ENCODE results near the gene MUC5AC.
"Not testable (repeated sequence)": the region's sequence is repeated elsewhere in the genome, so short reads cannot be mapped to it uniquely, and the experiment has no call there.

Gene MUC5AC

DNA sequence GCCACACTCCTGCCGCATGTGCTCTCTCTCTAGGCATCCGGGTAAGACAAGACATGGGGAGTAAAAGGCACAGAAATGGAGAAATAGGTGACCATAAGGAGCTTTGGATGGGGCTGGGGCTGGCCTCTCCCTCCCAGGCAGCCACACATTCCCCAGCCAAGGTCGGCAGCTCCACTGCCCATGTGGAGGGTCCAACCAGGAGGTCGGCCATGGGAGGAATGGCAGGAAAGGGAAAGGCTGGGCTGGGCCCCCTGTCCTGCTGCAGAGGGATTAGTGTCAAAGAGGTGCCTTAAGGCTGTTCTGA lies 460 bp upstream of the MUC5AC start:
- no peaks in the 10 kb centered on the region for H3K9me3 ChIP-seq
- H3K4me3 ChIP-seq (ENCODE audit: low read depth in 1 of 2, low read length in 1 of 2) = no peak overlapping the region
- H3K27ac ChIP-seq = no peak overlapping the region
- TF ChIP-seq, protein P1, sequence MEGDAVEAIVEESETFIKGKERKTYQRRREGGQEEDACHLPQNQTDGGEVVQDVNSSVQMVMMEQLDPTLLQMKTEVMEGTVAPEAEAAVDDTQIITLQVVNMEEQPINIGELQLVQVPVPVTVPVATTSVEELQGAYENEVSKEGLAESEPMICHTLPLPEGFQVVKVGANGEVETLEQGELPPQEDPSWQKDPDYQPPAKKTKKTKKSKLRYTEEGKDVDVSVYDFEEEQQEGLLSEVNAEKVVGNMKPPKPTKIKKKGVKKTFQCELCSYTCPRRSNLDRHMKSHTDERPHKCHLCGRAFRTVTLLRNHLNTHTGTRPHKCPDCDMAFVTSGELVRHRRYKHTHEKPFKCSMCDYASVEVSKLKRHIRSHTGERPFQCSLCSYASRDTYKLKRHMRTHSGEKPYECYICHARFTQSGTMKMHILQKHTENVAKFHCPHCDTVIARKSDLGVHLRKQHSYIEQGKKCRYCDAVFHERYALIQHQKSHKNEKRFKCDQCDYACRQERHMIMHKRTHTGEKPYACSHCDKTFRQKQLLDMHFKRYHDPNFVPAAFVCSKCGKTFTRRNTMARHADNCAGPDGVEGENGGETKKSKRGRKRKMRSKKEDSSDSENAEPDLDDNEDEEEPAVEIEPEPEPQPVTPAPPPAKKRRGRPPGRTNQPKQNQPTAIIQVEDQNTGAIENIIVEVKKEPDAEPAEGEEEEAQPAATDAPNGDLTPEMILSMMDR (IDR thresholded peaks at IDR 0.05) = no peak
- H3K4me1 ChIP-seq (ENCODE audit: control insufficient read depth in 1 of 2, insufficient read depth in 1 of 2, low read depth in 1 of 2, low read length in 1 of 2) = peaks cover 0 to 2% of the 10 kb centered on the region in 2 experiments
- no peaks in the 10 kb centered on the region for H3K36me3 ChIP-seq
- H3K27me3 ChIP-seq = peaks cover 12% of the 10 kb centered on the region

DNA sequence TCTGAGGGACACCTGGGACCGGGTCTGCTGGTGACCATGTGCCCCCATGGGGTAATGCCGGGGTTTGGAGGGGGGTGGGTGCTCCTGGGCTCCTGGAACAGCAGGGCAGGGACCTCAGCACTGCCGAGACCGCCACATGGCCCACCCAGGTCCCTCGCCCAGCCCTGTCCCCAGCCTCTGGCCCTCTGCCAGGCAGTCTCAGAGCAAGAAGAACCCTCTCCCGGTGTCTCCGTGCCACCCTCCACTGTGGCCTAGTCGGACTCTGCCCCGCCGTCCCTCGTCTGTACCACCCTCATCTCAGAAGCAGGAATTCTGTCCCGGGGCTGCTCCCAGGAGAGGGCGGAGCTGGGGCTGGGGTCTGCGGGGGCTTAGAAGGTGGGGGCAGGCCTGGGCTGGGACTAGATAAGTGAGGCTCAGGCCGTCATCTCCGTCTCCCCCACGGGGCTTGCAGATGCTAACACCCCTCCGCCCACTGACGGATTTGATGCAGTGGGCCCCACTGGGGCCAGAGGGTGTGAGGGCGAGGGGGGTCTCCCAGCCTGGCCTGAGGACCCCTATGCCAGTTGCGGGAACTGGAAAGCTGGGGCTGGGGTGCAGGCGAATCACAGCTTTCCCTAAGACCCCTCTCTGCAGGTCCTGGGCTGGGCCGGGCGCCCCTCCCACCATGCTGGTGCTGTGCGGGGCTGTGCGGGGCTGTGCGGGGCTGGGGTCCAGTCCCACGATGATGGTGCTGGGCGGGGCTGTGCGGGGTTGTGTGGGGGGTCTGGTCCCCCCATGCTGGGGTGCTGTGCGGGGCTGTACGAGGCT lies 1.1 kb downstream of the MUC5AC start:
- no peaks in the 10 kb centered on the region for H3K27me3 ChIP-seq
- TF ChIP-seq, protein P1 (IDR thresholded peaks at IDR 0.05) = no peak
- H3K27ac ChIP-seq = no peak overlapping the region
- no peak overlapping the region for H3K4me3 ChIP-seq (ENCODE audit: low read depth in 1 of 2, low read length in 1 of 2)
- H3K4me1 ChIP-seq (ENCODE audit: control insufficient read depth in 1 of 2, insufficient read depth in 1 of 2, low read depth in 1 of 2, low read length in 1 of 2) = no peaks in the 10 kb centered on the region
- H3K36me3 ChIP-seq = no peaks in the 10 kb centered on the region
- no peaks in the 10 kb centered on the region for H3K9me3 ChIP-seq

DNA sequence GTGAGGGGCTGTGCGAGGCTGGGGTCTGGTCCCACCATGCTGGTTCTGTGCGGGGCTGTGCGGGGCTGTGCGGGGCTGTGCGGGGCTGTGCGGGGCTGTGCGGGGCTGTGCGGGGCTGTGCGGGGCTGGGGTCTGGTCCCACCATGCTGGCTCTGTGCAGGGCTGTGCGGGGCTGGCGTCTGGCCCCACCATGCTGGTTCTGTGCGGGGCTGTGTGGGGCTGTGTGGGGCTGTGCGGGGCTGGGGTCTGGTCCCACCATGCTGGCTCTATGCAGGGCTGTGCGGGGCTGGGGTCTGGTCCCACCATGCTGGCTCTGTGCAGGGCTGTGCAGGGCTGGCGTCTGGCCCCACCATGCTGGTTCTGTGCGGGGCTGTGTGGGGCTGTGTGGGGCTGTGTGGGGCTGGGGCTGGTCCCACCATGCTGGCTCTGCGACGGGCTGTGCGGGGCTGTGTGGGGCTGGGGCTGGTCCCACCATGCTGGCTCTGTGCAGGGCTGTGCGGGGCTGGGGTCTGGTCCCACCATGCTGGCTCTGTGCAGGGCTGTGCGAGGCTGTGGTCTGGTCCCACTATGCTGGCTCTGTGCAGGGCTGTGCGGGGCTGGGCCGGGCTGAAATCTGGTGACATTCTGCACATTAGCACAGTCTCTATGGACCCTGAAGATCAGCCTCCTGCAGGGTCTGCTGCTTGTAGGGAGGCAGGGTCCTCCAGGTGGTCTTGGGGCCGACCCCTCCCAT lies 1.9 kb downstream of the MUC5AC start:
- H3K4me1 ChIP-seq (ENCODE audit: control insufficient read depth in 1 of 2, insufficient read depth in 1 of 2, low read depth in 1 of 2, low read length in 1 of 2); H3K27ac ChIP-seq; H3K27me3 ChIP-seq; H3K36me3 ChIP-seq; H3K9me3 ChIP-seq; H3K4me3 ChIP-seq (ENCODE audit: low read depth in 1 of 2, low read length in 1 of 2): not testable (repeated sequence)

DNA sequence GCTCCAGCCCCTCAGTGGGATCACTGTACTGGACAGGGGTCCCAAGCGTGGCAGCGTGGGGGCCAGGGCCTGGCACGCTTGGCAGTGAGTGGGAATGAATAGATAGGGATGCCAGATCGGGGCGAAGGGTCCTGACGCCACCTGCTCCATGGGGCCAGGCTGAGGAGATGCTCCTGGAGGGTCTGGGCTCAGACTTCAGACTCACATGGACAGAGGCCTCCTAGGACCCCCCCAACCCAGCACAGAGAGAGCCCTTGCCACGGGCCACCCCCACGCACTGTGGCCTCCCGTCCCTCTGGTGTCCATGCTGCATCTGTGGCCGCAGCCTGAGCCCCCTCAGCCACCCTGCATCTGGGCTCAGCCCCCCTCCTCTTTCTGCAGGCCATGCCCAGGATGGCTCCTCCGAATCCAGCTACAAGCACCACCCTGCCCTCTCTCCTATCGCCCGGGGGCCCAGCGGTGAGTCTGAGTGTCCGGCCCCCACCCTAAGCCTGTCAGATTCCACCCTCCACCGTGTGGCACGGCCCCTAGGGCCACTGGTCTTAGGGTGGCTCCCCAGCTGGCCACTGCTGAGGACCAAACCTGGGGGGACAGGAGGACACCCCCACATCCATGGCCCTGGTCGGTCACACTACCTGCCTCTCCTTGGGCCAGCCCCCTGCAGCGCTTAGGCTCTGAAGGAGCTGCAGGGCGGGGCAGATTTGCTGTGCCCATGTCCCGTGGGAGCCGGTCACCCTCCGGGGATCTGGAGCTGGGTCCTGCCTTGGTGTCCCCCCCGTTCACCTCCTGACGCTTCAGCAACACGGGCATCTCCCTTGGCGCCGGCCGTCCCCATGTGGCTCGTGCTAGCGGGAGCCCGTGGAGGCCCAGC lies 2.7 kb downstream of the MUC5AC start:
- H3K27me3 ChIP-seq = no peaks in the 10 kb centered on the region
- no peaks in the 10 kb centered on the region for H3K9me3 ChIP-seq
- no peaks in the 10 kb centered on the region for H3K36me3 ChIP-seq
- TF ChIP-seq, protein P1 (IDR thresholded peaks at IDR 0.05) = no peak
- H3K4me1 ChIP-seq (ENCODE audit: control insufficient read depth in 1 of 2, insufficient read depth in 1 of 2, low read depth in 1 of 2, low read length in 1 of 2) = no peaks in the 10 kb centered on the region
- no peak overlapping the region for H3K4me3 ChIP-seq (ENCODE audit: low read depth in 1 of 2, low read length in 1 of 2)
- H3K27ac ChIP-seq = no peak overlapping the region

DNA sequence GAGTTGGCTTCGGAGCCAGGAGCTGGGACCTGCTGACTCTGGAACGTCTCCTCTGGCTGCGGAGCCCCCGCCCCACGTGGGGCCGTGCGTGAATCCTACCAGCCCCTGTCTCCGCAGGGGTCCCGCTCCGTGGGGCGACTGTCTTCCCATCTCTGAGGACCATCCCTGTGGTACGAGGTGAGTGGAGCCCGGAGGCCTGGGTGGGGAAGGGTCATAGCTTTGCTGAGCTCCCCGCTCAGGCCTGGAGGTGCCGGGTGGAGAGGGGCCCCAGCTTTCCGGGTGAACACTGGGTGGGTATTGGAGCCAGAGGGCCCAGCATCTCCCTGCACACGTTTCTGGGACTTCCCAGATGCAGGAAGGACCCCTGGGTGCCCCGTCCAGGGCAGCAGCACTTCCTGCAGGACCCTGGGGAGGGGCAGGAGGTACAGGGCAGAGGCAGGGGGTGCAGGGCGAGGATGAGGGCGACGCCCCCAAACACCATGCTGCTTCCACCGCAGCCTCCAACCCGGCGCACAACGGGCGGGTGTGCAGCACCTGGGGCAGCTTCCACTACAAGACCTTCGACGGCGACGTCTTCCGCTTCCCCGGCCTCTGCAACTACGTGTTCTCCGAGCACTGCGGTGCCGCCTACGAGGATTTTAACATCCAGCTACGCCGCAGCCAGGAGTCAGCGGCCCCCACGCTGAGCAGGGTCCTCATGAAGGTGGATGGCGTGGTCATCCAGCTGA lies 3.8 kb downstream of the MUC5AC start:
- no peaks in the 10 kb centered on the region for H3K9me3 ChIP-seq
- no peaks in the 10 kb centered on the region for H3K27me3 ChIP-seq
- no peak overlapping the region for H3K4me3 ChIP-seq (ENCODE audit: low read depth in 1 of 2, low read length in 1 of 2)

More for the DNA sequence above, 3.8 kb downstream of the MUC5AC start:
- no peaks in the 10 kb centered on the region for H3K4me1 ChIP-seq (ENCODE audit: control insufficient read depth in 1 of 2, insufficient read depth in 1 of 2, low read depth in 1 of 2, low read length in 1 of 2)
- no peak overlapping the region for H3K27ac ChIP-seq
- TF ChIP-seq, protein P1 (IDR thresholded peaks at IDR 0.05) = no peak
- H3K36me3 ChIP-seq = no peaks in the 10 kb centered on the region
